Measurements from ENCODE around the gene PCDHGA1.

PCDHGA1 gene

GRCh38 chr5:141513627-141514329, 183.5 kb downstream of the PCDHGA1 start:
- H4K20me1 ChIP-seq (ENCODE audit: insufficient read depth, low read length): no peaks in the 10 kb centered on the region
- H2AFZ ChIP-seq (ENCODE audit: low read depth, low read length): no peak overlapping the region
- no peaks in the 10 kb centered on the region for H3K9me3 ChIP-seq (ENCODE audit: insufficient read depth, low read length)
- no peak overlapping the region; the same call in 1 of the 2 replicates for H3K4me3 ChIP-seq (ENCODE audit: low read length)
- no peaks in the 10 kb centered on the region for H3K36me3 ChIP-seq (replicated peaks; ENCODE audit: low read depth, low read length)
- no peaks in the 10 kb centered on the region for H3K27me3 ChIP-seq (ENCODE audit: low read depth, low read length)
- no peak overlapping the region for H3K27ac ChIP-seq (ENCODE audit: low read length)
- no peaks in the 10 kb centered on the region for H3K79me2 ChIP-seq (ENCODE audit: low read length)
- TF ChIP-seq EZH2phosphoT487 (IDR thresholded peaks at IDR 0.05; ENCODE audit: low read depth) (no peak), CTCF (IDR thresholded peaks at IDR 0.05; ENCODE audit: low read depth, low read length) (no peak)
- peak overlapping the region; percentile 43 for H3K4me2 ChIP-seq (ENCODE audit: low read length)
- no peak overlapping the region for H3K9ac ChIP-seq (ENCODE audit: low read length)
- H3K4me1 ChIP-seq (ENCODE audit: low read length): peaks cover 49% of the 10 kb centered on the region

GRCh38 chr5:141514330-141515133, 184.2 kb downstream of the PCDHGA1 start:
- H3K9ac ChIP-seq (ENCODE audit: low read length): no peak overlapping the region
- no peak overlapping the region for H3K4me3 ChIP-seq (ENCODE audit: low read length)
- H3K79me2 ChIP-seq (ENCODE audit: low read length): no peaks in the 10 kb centered on the region
- TF ChIP-seq EZH2phosphoT487 (IDR thresholded peaks at IDR 0.05; ENCODE audit: low read depth): no peak
- no peak for TF ChIP-seq CTCF (IDR thresholded peaks at IDR 0.05; ENCODE audit: low read depth, low read length)
- no peak overlapping the region for H3K27ac ChIP-seq (ENCODE audit: low read length)
- H3K4me1 ChIP-seq (ENCODE audit: low read length): peaks cover 42% of the 10 kb centered on the region
- no peaks in the 10 kb centered on the region for H4K20me1 ChIP-seq (ENCODE audit: insufficient read depth, low read length)
- no peaks in the 10 kb centered on the region for H3K27me3 ChIP-seq (ENCODE audit: low read depth, low read length)
- H3K4me2 ChIP-seq (ENCODE audit: low read length): no peak overlapping the region
- no peak overlapping the region for H2AFZ ChIP-seq (ENCODE audit: low read depth, low read length)
- no peaks in the 10 kb centered on the region for H3K36me3 ChIP-seq (replicated peaks; ENCODE audit: low read depth, low read length)
- H3K9me3 ChIP-seq (ENCODE audit: insufficient read depth, low read length): no peaks in the 10 kb centered on the region

GRCh38 chr5:141515141-141515540, 184.8 kb downstream of the PCDHGA1 start:
- H3K4me2 ChIP-seq (ENCODE audit: low read length): no peak overlapping the region
- H3K27ac ChIP-seq (ENCODE audit: low read length): no peak overlapping the region
- no peak overlapping the region for H3K9ac ChIP-seq (ENCODE audit: low read length)

GRCh38 chr5:141515946-141516671, 185.8 kb downstream of the PCDHGA1 start:
- no peak overlapping the region for H3K27ac ChIP-seq (ENCODE audit: low read length)
- H3K79me2 ChIP-seq (ENCODE audit: low read length): no peaks in the 10 kb centered on the region
- H3K4me1 ChIP-seq (ENCODE audit: low read length): peaks cover 29% of the 10 kb centered on the region
- H3K27me3 ChIP-seq (ENCODE audit: low read depth, low read length): no peaks in the 10 kb centered on the region
- H3K9ac ChIP-seq (ENCODE audit: low read length): no peak overlapping the region
- no peak overlapping the region for H3K4me3 ChIP-seq (ENCODE audit: low read length)
- H4K20me1 ChIP-seq (ENCODE audit: insufficient read depth, low read length): no peaks in the 10 kb centered on the region
- no peak overlapping the region for H3K4me2 ChIP-seq (ENCODE audit: low read length)
- H3K36me3 ChIP-seq (replicated peaks; ENCODE audit: low read depth, low read length): no peaks in the 10 kb centered on the region
- no peaks in the 10 kb centered on the region for H3K9me3 ChIP-seq (ENCODE audit: insufficient read depth, low read length)
- TF ChIP-seq CTCF (IDR thresholded peaks at IDR 0.05; ENCODE audit: low read depth, low read length) (no peak), EZH2phosphoT487 (IDR thresholded peaks at IDR 0.05; ENCODE audit: low read depth) (no peak)
- H2AFZ ChIP-seq (ENCODE audit: low read depth, low read length): no peak overlapping the region

More at GRCh38 chr5:141515141-141515540, 184.8 kb downstream of the PCDHGA1 start:
- no peaks in the 10 kb centered on the region for H3K9me3 ChIP-seq (ENCODE audit: insufficient read depth, low read length)
- H3K36me3 ChIP-seq (replicated peaks; ENCODE audit: low read depth, low read length): no peaks in the 10 kb centered on the region
- no peak overlapping the region for H2AFZ ChIP-seq (ENCODE audit: low read depth, low read length)
- no peaks in the 10 kb centered on the region for H3K79me2 ChIP-seq (ENCODE audit: low read length)
- no peaks in the 10 kb centered on the region for H4K20me1 ChIP-seq (ENCODE audit: insufficient read depth, low read length)
- no peak for TF ChIP-seq EZH2phosphoT487 (IDR thresholded peaks at IDR 0.05; ENCODE audit: low read depth)
- H3K27me3 ChIP-seq (ENCODE audit: low read depth, low read length): no peaks in the 10 kb centered on the region
- H3K4me1 ChIP-seq (ENCODE audit: low read length): peaks cover 39% of the 10 kb centered on the region
- H3K4me3 ChIP-seq (ENCODE audit: low read length): no peak overlapping the region
